Measurements from ENCODE around the gene SCLT1.

- TF ChIP-seq CTCF (IDR thresholded peaks at IDR 0.05) (no peak), POLR2A (IDR thresholded peaks at IDR 0.05) (no peak)
Measured at GRCh38 chr4:128954941-128955340, 138.4 kb downstream of the SCLT1 start.
